Measurements from ENCODE around the gene PRRC2C. TPM values are rescaled to one million over a fixed set of nuclear protein-coding genes. Genes with fewer than 3 reads are reported as not detected.
"Not testable (repeated sequence)": the region's sequence is repeated elsewhere in the genome, so short reads cannot be mapped to it uniquely, and the experiment has no call there.

Gene PRRC2C
- polyA plus RNA-seq, 1 donor from 2014 or later, result 42.4 TPM

- no peaks in the 10 kb centered on the region for H3K79me2 ChIP-seq (replicated peaks; ENCODE audit: insufficient read depth, low read length)
- no peaks in the 10 kb centered on the region for H3F3A ChIP-seq (ENCODE audit: insufficient read depth, low read length, poor library complexity, severe bottlenecking)
- TF ChIP-seq EZH2 (IDR thresholded peaks at IDR 0.05; ENCODE audit: borderline replicate concordance, insufficient read depth, low read length, poor library complexity, severe bottlenecking) (no peak), RAD21 (conservative IDR thresholded peaks at IDR 0.05) (no peak), SMC3 (conservative IDR thresholded peaks at IDR 0.05; ENCODE audit: poor library complexity) (no peak), MXI1 (conservative IDR thresholded peaks at IDR 0.05; ENCODE audit: poor library complexity, severe bottlenecking) (no peak), TAF1 (IDR thresholded peaks at IDR 0.05; ENCODE audit: low read depth) (no peak)
- H2AFZ ChIP-seq (ENCODE audit: low read depth, low read length), result no peak overlapping the region
- no peaks in the 10 kb centered on the region for H3K9me3 ChIP-seq (ENCODE audit: low read length)
- H3K36me3 ChIP-seq (ENCODE audit: insufficient read depth, low read length), result no peaks in the 10 kb centered on the region
- H3K4me2 ChIP-seq (ENCODE audit: low read length), result no peak overlapping the region
- no peak overlapping the region for H3K9ac ChIP-seq (ENCODE audit: low read length)
- no peaks in the 10 kb centered on the region for H3K9me2 ChIP-seq (ENCODE audit: insufficient read depth, low read length)
- no peaks in the 10 kb centered on the region for H3K27me3 ChIP-seq (ENCODE audit: insufficient read depth, low read depth, low read length)
- H3K27ac ChIP-seq (ENCODE audit: low read length), result no peak overlapping the region
- H3K4me3 ChIP-seq (ENCODE audit: low read length), result no peak overlapping the region
- no peaks in the 10 kb centered on the region for H4K20me1 ChIP-seq (ENCODE audit: insufficient read depth)
Measured at GRCh38 chr1:171597203-171597602, 111.9 kb downstream of the PRRC2C start.

GRCh38 chr1:171600310-171600709 lies 115.0 kb downstream of the PRRC2C start:
- not testable (repeated sequence) for H3K27ac ChIP-seq (ENCODE audit: low read length); H3K9ac ChIP-seq (ENCODE audit: low read length); H3K27me3 ChIP-seq (ENCODE audit: insufficient read depth, low read depth, low read length); H3F3A ChIP-seq (ENCODE audit: insufficient read depth, low read length, poor library complexity, severe bottlenecking); H3K36me3 ChIP-seq (ENCODE audit: insufficient read depth, low read length); H3K9me3 ChIP-seq (ENCODE audit: low read length); H3K4me3 ChIP-seq (ENCODE audit: low read length); H3K9me2 ChIP-seq (ENCODE audit: insufficient read depth, low read length); H4K20me1 ChIP-seq (ENCODE audit: insufficient read depth); H3K4me2 ChIP-seq (ENCODE audit: low read length); H3K79me2 ChIP-seq (replicated peaks; ENCODE audit: insufficient read depth, low read length); H2AFZ ChIP-seq (ENCODE audit: low read depth, low read length)

GRCh38 chr1:171600862-171601261 lies 115.5 kb downstream of the PRRC2C start:
- no peak overlapping the region for H3K27ac ChIP-seq (ENCODE audit: low read length)
- no peaks in the 10 kb centered on the region for H3K9me2 ChIP-seq (ENCODE audit: insufficient read depth, low read length)
- no peaks in the 10 kb centered on the region for H3K36me3 ChIP-seq (ENCODE audit: insufficient read depth, low read length)

More at GRCh38 chr1:171600862-171601261, 115.5 kb downstream of the PRRC2C start:
- no peak overlapping the region for H3K4me3 ChIP-seq (ENCODE audit: low read length)
- H3K9me3 ChIP-seq (ENCODE audit: low read length), result no peaks in the 10 kb centered on the region
- no peak overlapping the region for H2AFZ ChIP-seq (ENCODE audit: low read depth, low read length)
- no peak overlapping the region for H3K9ac ChIP-seq (ENCODE audit: low read length)
- no peaks in the 10 kb centered on the region for H3F3A ChIP-seq (ENCODE audit: insufficient read depth, low read length, poor library complexity, severe bottlenecking)
- H3K27me3 ChIP-seq (ENCODE audit: insufficient read depth, low read depth, low read length), result no peaks in the 10 kb centered on the region
- no peaks in the 10 kb centered on the region for H3K79me2 ChIP-seq (replicated peaks; ENCODE audit: insufficient read depth, low read length)
- H4K20me1 ChIP-seq (ENCODE audit: insufficient read depth), result no peaks in the 10 kb centered on the region
- no peak overlapping the region for H3K4me2 ChIP-seq (ENCODE audit: low read length)
- TF ChIP-seq SMC3 (conservative IDR thresholded peaks at IDR 0.05; ENCODE audit: poor library complexity), result no peak
- no peak for TF ChIP-seq POLR2AphosphoS5 (IDR thresholded peaks at IDR 0.05)
- TF ChIP-seq RAD21 (conservative IDR thresholded peaks at IDR 0.05), result no peak
- TF ChIP-seq EZH2 (IDR thresholded peaks at IDR 0.05; ENCODE audit: borderline replicate concordance, insufficient read depth, low read length, poor library complexity, severe bottlenecking), result no peak
- no peak for TF ChIP-seq TAF1 (IDR thresholded peaks at IDR 0.05; ENCODE audit: low read depth)
- no peak for TF ChIP-seq REST (IDR thresholded peaks at IDR 0.05; ENCODE audit: borderline replicate concordance)
- TF ChIP-seq EP300 (conservative IDR thresholded peaks at IDR 0.05; ENCODE audit: poor library complexity, severe bottlenecking), result no peak
- no peak for TF ChIP-seq MXI1 (conservative IDR thresholded peaks at IDR 0.05; ENCODE audit: poor library complexity, severe bottlenecking)
- no peak for TF ChIP-seq CTCF (IDR thresholded peaks at IDR 0.05; ENCODE audit: poor library complexity, severe bottlenecking)
